Trophoblast cell (in vitro differentiated cells and primary cell): ENCODE measurements around the gene H2BW2.

Experiments used
- DNase-seq, 2 donors: peaks; one replicate each; pipeline ENCODE4 v3.0.0-alpha.2; 2016
- H2AFZ ChIP-seq: 2 replicates; pipeline ENCODE4 v1.6.1; 2013; ENCODE audit warnings: low read length, moderate library complexity, mild to moderate bottlenecking; ENCODE audit not compliant: insufficient read depth, poor library complexity
- H2AK5ac ChIP-seq: 2 replicates; pipeline ENCODE4 v1.6.1; 2013; ENCODE audit warnings: mild to moderate bottlenecking, low read length
- H2BK120ac ChIP-seq: 2 replicates; pipeline ENCODE4 v1.6.1; 2013; ENCODE audit warnings: low read length, mild to moderate bottlenecking, moderate library complexity; ENCODE audit not compliant: insufficient read depth, poor library complexity
- H2BK12ac ChIP-seq: 2 replicates; pipeline ENCODE4 v1.6.1; 2013; ENCODE audit warnings: mild to moderate bottlenecking, low read length, moderate library complexity
- H2BK5ac ChIP-seq: 2 replicates; pipeline ENCODE4 v1.6.1; 2013; ENCODE audit warnings: low read length, low read depth, moderate library complexity, mild to moderate bottlenecking; ENCODE audit not compliant: poor library complexity
- H3K14ac ChIP-seq: 2 replicates; pipeline ENCODE4 v1.6.1; 2013; ENCODE audit warnings: mild to moderate bottlenecking, low read length
- H3K18ac ChIP-seq: 2 replicates; pipeline ENCODE4 v1.6.1; 2013; ENCODE audit warnings: mild to moderate bottlenecking, low read length
- H3K23ac ChIP-seq: 2 replicates; pipeline ENCODE4 v1.6.1; 2013; ENCODE audit warnings: low read length
- H3K27ac ChIP-seq: 2 replicates; pipeline ENCODE4 v1.5.1; 2013; ENCODE audit warnings: low read depth, mild to moderate bottlenecking, inconsistent platforms, low read length, moderate library complexity
- H3K27me3 ChIP-seq: 2 replicates; pipeline ENCODE4 v1.6.1; 2013; ENCODE audit warnings: inconsistent platforms, mild to moderate bottlenecking, low read length, moderate library complexity; ENCODE audit not compliant: insufficient read depth
- H3K36me3 ChIP-seq, 2 experiments: 1 replicate in 1 of 2; 2 replicates in 1 of 2; pipeline ENCODE4 v1.6.1; 2013; ENCODE audit warnings: low read length in 2 of 2, mild to moderate bottlenecking in 2 of 2, moderate library complexity in 1 of 2; ENCODE audit not compliant: insufficient read depth in 2 of 2, control insufficient read depth in 1 of 2
- H3K4ac ChIP-seq: 2 replicates; pipeline ENCODE4 v1.6.1; 2013; ENCODE audit warnings: low read depth, mild to moderate bottlenecking, low read length, moderate library complexity
- H3K4me1 ChIP-seq, 2 experiments: 1 replicate in 1 of 2; 2 replicates in 1 of 2; pipeline ENCODE4 v1.6.1; 2013; ENCODE audit warnings: low read length in 2 of 2, mild to moderate bottlenecking in 2 of 2, moderate library complexity in 1 of 2; ENCODE audit not compliant: insufficient read depth in 2 of 2, control insufficient read depth in 1 of 2
- H3K4me2 ChIP-seq: 2 replicates; pipeline ENCODE4 v1.6.1; 2013; ENCODE audit warnings: inconsistent platforms, mild to moderate bottlenecking, low read length, moderate library complexity
- H3K4me3 ChIP-seq: 2 replicates; pipeline ENCODE4 v1.5.1; 2013; ENCODE audit warnings: mild to moderate bottlenecking, low read depth, low read length, inconsistent platforms
- H3K79me1 ChIP-seq: one replicate; pipeline ENCODE4 v1.6.1; 2013; ENCODE audit warnings: low read length
- H3K79me2 ChIP-seq: 2 replicates; pipeline ENCODE4 v1.6.1; 2013; ENCODE audit warnings: low read length, mild to moderate bottlenecking; ENCODE audit not compliant: control insufficient read depth, insufficient read depth, poor library complexity
- H3K9ac ChIP-seq: 2 replicates; pipeline ENCODE4 v1.6.1; 2013; ENCODE audit warnings: mild to moderate bottlenecking, low read length
- H3K9me3 ChIP-seq: 2 replicates; pipeline ENCODE4 v1.6.1; 2013; ENCODE audit warnings: low read depth, mild to moderate bottlenecking, control low read depth, inconsistent platforms, low read length; ENCODE audit not compliant: insufficient read depth
- H4K12ac ChIP-seq: 2 replicates; pipeline ENCODE4 v1.6.1; 2013; ENCODE audit warnings: low read depth, mild to moderate bottlenecking, low read length, moderate library complexity
- H4K8ac ChIP-seq: 2 replicates; pipeline ENCODE4 v1.6.1; 2013; ENCODE audit warnings: low read depth, mild to moderate bottlenecking, low read length, moderate library complexity
- H4K91ac ChIP-seq: one replicate; pipeline ENCODE4 v1.6.1; 2013; ENCODE audit warnings: low read depth, mild to moderate bottlenecking, low read length, moderate library complexity
- WGBS: extraction: QIAGEN DNeasy Blood & Tissue Kit; methylation state at CpG from one replicate; pipeline ENCODE4 v1.1.7; 2013; ENCODE audit warnings: missing lambda C conversion rate; ENCODE audit not compliant: insufficient read length, insufficient coverage; ENCODE audit errors: extremely low coverage; 5-methylcytosine and 5-hydroxymethylcytosine counted together

Gene H2BW2

GRCh38 chrX:104085477-104085876 lies 45.7 kb downstream of the H2BW2 start:
- H3K27ac ChIP-seq: no peak overlapping the region
- no peak overlapping the region for H2BK5ac ChIP-seq
- H3K4me1 ChIP-seq: no peaks in the 10 kb centered on the region
- H4K12ac ChIP-seq: no peak overlapping the region
- no peak overlapping the region for H2AK5ac ChIP-seq
- no peaks in the 10 kb centered on the region for H3K27me3 ChIP-seq
- H3K23ac ChIP-seq: no peak overlapping the region
- no peak overlapping the region for H2BK120ac ChIP-seq
- H3K9me3 ChIP-seq: no peaks in the 10 kb centered on the region
- no peak overlapping the region for H3K4me3 ChIP-seq
- H3K4ac ChIP-seq: no peak overlapping the region
- no peak overlapping the region for H3K9ac ChIP-seq
- H4K8ac ChIP-seq: no peak overlapping the region
- no peaks in the 10 kb centered on the region for H3K79me1 ChIP-seq
- no peak overlapping the region for H3K14ac ChIP-seq
- H2AFZ ChIP-seq: no peak overlapping the region
- H3K36me3 ChIP-seq: no peaks in the 10 kb centered on the region
- WGBS: no CpG with 5 or more reads among the region's 7 CpGs
- no peak overlapping the region for H2BK12ac ChIP-seq
- no peaks in the 10 kb centered on the region for H3K79me2 ChIP-seq
- no peak overlapping the region for H3K4me2 ChIP-seq
- H4K91ac ChIP-seq: no peak overlapping the region
- DNase-seq: no peak
- H3K18ac ChIP-seq: no peak overlapping the region

- no peaks in the 10 kb centered on the region for H3K27me3 ChIP-seq
- H3K4me2 ChIP-seq: no peak overlapping the region
- H3K79me2 ChIP-seq: no peaks in the 10 kb centered on the region
- no peaks in the 10 kb centered on the region for H3K9me3 ChIP-seq
- no peak overlapping the region for H3K4ac ChIP-seq
- no peak overlapping the region for H3K18ac ChIP-seq
- no peak overlapping the region for H2BK5ac ChIP-seq
- no peak for DNase-seq
- H2BK12ac ChIP-seq: no peak overlapping the region
- no peak overlapping the region for H2AK5ac ChIP-seq
- no peak overlapping the region for H3K4me3 ChIP-seq
- H3K4me1 ChIP-seq: no peaks in the 10 kb centered on the region
- H3K23ac ChIP-seq: no peak overlapping the region
- no peak overlapping the region for H4K91ac ChIP-seq
- no peaks in the 10 kb centered on the region for H3K79me1 ChIP-seq
- H4K8ac ChIP-seq: no peak overlapping the region
- H3K14ac ChIP-seq: no peak overlapping the region
- H3K36me3 ChIP-seq: no peaks in the 10 kb centered on the region
- no peak overlapping the region for H2BK120ac ChIP-seq
- H3K9ac ChIP-seq: no peak overlapping the region
- no CpG with 5 or more reads among the region's 7 CpGs for WGBS
- H2AFZ ChIP-seq: no peak overlapping the region
- H4K12ac ChIP-seq: no peak overlapping the region
- H3K27ac ChIP-seq: no peak overlapping the region
These were observed 46.2 kb downstream of the H2BW2 start for GRCh38 chrX:104085919-104086318.
